ENCODE data around the gene BMPR2. TPM values are rescaled to one million over a fixed set of nuclear protein-coding genes. Genes with fewer than 3 reads are reported as not detected.

Gene BMPR2
- total RNA-seq (2021) (32.0 and 34.9 TPM in 2 replicates), Bru-seq, nascent RNA (percentile 77 among the genes with signal in this experiment), BruChase-seq, experiment 1, labeled RNA remaining after a 2-hour chase (percentile 78 among the genes with signal in this experiment), BruChase-seq, experiment 2, labeled RNA remaining after a 6-hour chase (percentile 88 among the genes with signal in this experiment)
- long read RNA-seq, full-length matches to known transcripts: 11 of 26 reads
- long read RNA-seq, partial matches to known transcripts: 4 of 26 reads
- long read RNA-seq, other reads (novel, unspliced or antisense): 11 of 26 reads

DNA sequence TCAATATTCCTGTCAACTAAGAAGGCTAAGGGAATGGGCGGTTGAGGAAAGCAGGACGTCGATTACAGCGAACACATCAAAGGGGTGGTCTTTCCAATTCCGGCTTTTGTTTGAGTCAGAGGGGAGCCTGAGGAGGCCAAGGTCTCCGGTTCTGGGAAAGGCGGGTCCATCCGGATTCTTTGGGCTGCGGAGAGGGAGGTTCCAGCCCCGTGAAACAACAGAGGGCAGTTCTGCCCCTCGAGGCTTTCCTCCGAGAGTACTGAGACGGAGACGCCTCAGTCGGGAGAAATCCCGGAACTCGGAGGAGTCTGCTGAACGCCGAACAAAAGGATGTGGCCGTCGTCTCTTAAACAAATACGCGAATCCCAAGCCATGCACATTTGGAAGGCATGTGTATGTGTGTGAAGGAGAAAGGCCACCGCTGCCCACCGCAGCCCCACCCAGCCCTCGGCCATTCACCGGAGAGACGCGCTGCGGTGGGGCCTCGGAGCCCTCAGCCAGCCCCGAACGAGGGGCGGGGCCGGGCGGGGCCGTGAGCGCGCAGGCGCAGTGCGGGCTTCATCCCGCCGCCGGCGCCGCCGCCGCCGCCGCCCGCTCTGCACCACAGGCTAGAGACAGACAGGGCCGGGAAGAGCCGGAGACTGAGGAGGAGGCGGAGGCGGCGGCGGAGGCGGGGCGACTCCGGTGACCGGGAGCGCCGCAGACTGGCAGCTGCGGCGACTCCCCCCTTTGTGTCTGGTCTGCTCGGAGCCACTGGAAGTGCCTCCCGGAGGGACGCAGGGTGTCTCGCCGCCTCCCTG is at the start of gene BMPR2:
BMPR2 (plus strand) TSS at position 719 of the 800 bp plus-strand sequence. CDS start 1,148 bp downstream, outside the sequence.
- Histone ChIP-seq H3K4me1 (ENCODE audit: insufficient read depth, low read length, poor library complexity, severe bottlenecking) (peaks cover 14% of the 10 kb centered on the region), H3K27ac (ENCODE audit: low read depth, low read length, poor library complexity, severe bottlenecking) (peak within 1 kb of the TSS; percentile 92), H3K36me3 (ENCODE audit: insufficient read depth, low read length, poor library complexity, severe bottlenecking) (no peaks in the 10 kb centered on the region), H3K9me3 (ENCODE audit: low read depth, low read length, poor library complexity, severe bottlenecking) (no peaks in the 10 kb centered on the region), H3K4me3 (ENCODE audit: low read depth, low read length, poor library complexity, severe bottlenecking) (peak within 1 kb of the TSS; percentile 99), H3K27me3 (replicated peaks; ENCODE audit: insufficient read depth, low read depth, low read length, poor library complexity) (no peaks in the 10 kb centered on the region)
- DNase-seq (ENCODE audit: low spot score): peak; percentile 94
- BruUV-seq (replicated peaks): TSS peak; percentile 91
- intact Hi-C loops (cut with micrococcal nuclease; ENCODE audit: unreplicated experiment): no loop called here
- POLR2A ChIA-PET (ENCODE audit: low non-redundant PET): no interaction called here
- no peak for TF ChIP-seq EZH2 (IDR thresholded peaks at IDR 0.05; ENCODE audit: borderline replicate concordance, low read depth, low read length, poor library complexity, severe bottlenecking)
- TF ChIP-seq, protein P1, sequence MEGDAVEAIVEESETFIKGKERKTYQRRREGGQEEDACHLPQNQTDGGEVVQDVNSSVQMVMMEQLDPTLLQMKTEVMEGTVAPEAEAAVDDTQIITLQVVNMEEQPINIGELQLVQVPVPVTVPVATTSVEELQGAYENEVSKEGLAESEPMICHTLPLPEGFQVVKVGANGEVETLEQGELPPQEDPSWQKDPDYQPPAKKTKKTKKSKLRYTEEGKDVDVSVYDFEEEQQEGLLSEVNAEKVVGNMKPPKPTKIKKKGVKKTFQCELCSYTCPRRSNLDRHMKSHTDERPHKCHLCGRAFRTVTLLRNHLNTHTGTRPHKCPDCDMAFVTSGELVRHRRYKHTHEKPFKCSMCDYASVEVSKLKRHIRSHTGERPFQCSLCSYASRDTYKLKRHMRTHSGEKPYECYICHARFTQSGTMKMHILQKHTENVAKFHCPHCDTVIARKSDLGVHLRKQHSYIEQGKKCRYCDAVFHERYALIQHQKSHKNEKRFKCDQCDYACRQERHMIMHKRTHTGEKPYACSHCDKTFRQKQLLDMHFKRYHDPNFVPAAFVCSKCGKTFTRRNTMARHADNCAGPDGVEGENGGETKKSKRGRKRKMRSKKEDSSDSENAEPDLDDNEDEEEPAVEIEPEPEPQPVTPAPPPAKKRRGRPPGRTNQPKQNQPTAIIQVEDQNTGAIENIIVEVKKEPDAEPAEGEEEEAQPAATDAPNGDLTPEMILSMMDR (conservative IDR thresholded peaks at IDR 0.05; ENCODE audit: low read depth, low read length): no peak
- CTCF ChIA-PET: interaction anchor here (0.6 kb wide), 1 partner anchor 393 kb away, joined by 7 read pairs; no protein-coding TSS in a partner anchor

DNA sequence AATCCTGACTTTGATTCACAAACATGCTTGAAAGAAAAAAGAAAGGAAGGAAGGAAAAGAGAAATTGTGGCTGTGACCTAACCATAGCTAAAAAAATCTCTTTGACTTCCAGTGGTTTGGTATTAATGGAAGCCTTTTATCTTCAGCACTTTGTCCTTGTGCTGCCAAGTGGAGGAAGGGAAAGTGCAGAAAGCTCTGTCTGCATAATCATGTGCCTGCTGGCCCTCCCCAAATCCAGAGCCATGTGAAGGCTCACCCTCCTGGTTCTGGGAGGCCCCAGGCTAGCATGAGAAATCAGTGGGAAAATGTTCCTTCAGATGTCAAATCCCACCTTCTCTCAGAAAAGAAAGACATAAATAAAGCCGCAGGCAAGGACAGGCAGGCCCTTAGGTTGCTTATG is 48.3 kb upstream of the BMPR2 start:
- Histone ChIP-seq H3K9me3 (ENCODE audit: low read depth, low read length, poor library complexity, severe bottlenecking) (no peaks in the 10 kb centered on the region), H3K27me3 (replicated peaks; ENCODE audit: insufficient read depth, low read depth, low read length, poor library complexity) (no peaks in the 10 kb centered on the region), H3K36me3 (ENCODE audit: insufficient read depth, low read length, poor library complexity, severe bottlenecking) (no peaks in the 10 kb centered on the region), H3K27ac (ENCODE audit: low read depth, low read length, poor library complexity, severe bottlenecking) (no peak overlapping the region), H3K4me3 (ENCODE audit: low read depth, low read length, poor library complexity, severe bottlenecking) (no peak overlapping the region), H3K4me1 (ENCODE audit: insufficient read depth, low read length, poor library complexity, severe bottlenecking) (no peaks in the 10 kb centered on the region)
- no TSS peak for BruUV-seq (replicated peaks)
- ChIA-PET CTCF (no interaction called here), POLR2A (ENCODE audit: low non-redundant PET) (no interaction called here)
- TF ChIP-seq, protein P1 (conservative IDR thresholded peaks at IDR 0.05; ENCODE audit: low read depth, low read length): no peak
- DNase-seq (ENCODE audit: low spot score): no peak
- intact Hi-C loops (cut with micrococcal nuclease; ENCODE audit: unreplicated experiment): no loop called here

DNA sequence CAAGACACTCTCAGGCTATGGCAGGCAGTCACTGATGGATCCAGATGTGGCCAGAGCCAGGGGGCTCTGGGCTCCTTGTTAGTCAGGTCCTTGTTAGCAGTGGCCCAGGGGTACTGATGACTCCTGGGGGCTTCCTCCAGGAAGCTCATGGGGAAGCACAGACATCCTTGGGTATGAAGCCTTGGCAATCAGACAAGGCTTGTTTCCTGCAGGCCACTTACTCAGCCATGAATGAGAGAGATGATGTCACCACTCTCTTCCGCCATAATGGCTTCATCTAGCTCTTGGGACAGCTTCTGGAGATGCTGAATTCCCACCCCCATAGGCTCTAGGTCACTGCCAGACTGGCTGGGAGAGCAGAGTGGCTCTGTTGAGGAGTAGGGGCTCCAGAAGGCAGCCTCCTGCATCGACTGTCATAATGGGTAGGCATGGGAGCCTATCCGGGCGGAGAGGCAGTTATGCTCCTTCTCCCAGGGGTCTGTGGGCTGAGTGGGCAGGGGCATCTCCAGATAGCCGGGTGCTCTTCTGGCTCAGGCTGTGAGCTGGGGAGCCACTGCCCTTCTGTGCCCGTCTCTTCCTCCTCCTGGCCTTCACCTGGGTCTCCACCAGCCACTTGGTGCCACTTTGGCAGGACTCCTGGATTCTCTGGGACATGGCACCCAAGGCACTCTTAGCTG is 40.2 kb upstream of the BMPR2 start:
- peak; percentile 45 for DNase-seq (ENCODE audit: low spot score)
- peaks cover 17% of the 10 kb centered on the region for H3K4me1 ChIP-seq (ENCODE audit: insufficient read depth, low read length, poor library complexity, severe bottlenecking)
- ChIA-PET CTCF (no interaction called here), POLR2A (ENCODE audit: low non-redundant PET) (no interaction called here)
- intact Hi-C loops (cut with micrococcal nuclease; ENCODE audit: unreplicated experiment): no loop called here
- BruUV-seq (replicated peaks): no TSS peak
- no peak overlapping the region for H3K27ac ChIP-seq (ENCODE audit: low read depth, low read length, poor library complexity, severe bottlenecking)
- H3K9me3 ChIP-seq (ENCODE audit: low read depth, low read length, poor library complexity, severe bottlenecking): no peaks in the 10 kb centered on the region
- no peak overlapping the region for H3K4me3 ChIP-seq (ENCODE audit: low read depth, low read length, poor library complexity, severe bottlenecking)
- H3K27me3 ChIP-seq (replicated peaks; ENCODE audit: insufficient read depth, low read depth, low read length, poor library complexity): no peaks in the 10 kb centered on the region
- H3K36me3 ChIP-seq (ENCODE audit: insufficient read depth, low read length, poor library complexity, severe bottlenecking): no peaks in the 10 kb centered on the region
- no peak for TF ChIP-seq EZH2 (IDR thresholded peaks at IDR 0.05; ENCODE audit: borderline replicate concordance, low read depth, low read length, poor library complexity, severe bottlenecking)
- TF ChIP-seq, protein P1 (conservative IDR thresholded peaks at IDR 0.05; ENCODE audit: low read depth, low read length): no peak
